SK-N-SH treated with all-trans-retinoic acid at 6 μM for 48 hours (cell line): ENCODE measurements around the gene RPL36A.

Source experiments
- ARNTL ChIP-seq: fragments of 450-650 bp; formaldehyde crosslinking; IDR thresholded peaks from 2 replicates; pipeline ENCODE4 v1.5.0; 2020; ENCODE audit warnings: low read depth, mild to moderate bottlenecking, moderate library complexity, borderline replicate concordance
- GLIS3 ChIP-seq: fragments of 250-450 bp; sonication (Bioruptor Pico); IDR thresholded peaks from 2 replicates; pipeline ENCODE4 v1.5.0; 2020; ENCODE audit warnings: mild to moderate bottlenecking, moderate library complexity
- PATZ1 ChIP-seq: fragments of 250-450 bp; sonication (Bioruptor Pico); IDR thresholded peaks from 2 replicates; pipeline ENCODE4 v1.8.0; 2020; ENCODE audit warnings: mild to moderate bottlenecking, moderate library complexity, borderline replicate concordance
- RARB ChIP-seq: fragments of 250-450 bp; sonication (Bioruptor Pico); IDR thresholded peaks from 2 replicates; pipeline ENCODE4 v1.8.0; 2021; ENCODE audit warnings: mild to moderate bottlenecking, moderate library complexity
- TCF4 ChIP-seq: fragments of 250-450 bp; sonication (Bioruptor Pico); IDR thresholded peaks from 2 replicates; pipeline ENCODE4 v1.8.0; 2021; ENCODE audit warnings: mild to moderate bottlenecking, moderate library complexity, borderline replicate concordance
- ZC3H10 ChIP-seq: fragments of 250-450 bp; sonication (Bioruptor Pico); IDR thresholded peaks from 2 replicates; pipeline ENCODE4 v1.5.1; 2021; ENCODE audit warnings: mild to moderate bottlenecking, moderate library complexity
- ZFP3 ChIP-seq: fragments of 250-450 bp; sonication (Bioruptor Pico); IDR thresholded peaks from 2 replicates; pipeline ENCODE4 v1.5.0; 2020; ENCODE audit warnings: mild to moderate bottlenecking, moderate library complexity
- ZFP30 ChIP-seq: fragments of 450-650 bp; formaldehyde crosslinking; IDR thresholded peaks from 2 replicates; pipeline ENCODE4 v1.5.0; 2022; ENCODE audit warnings: mild to moderate bottlenecking, moderate library complexity
- ZNF565 ChIP-seq: fragments of 450-650 bp; formaldehyde crosslinking; conservative IDR thresholded peaks from 2 replicates; pipeline ENCODE4 v1.5.0; 2020; ENCODE audit warnings: low read depth, mild to moderate bottlenecking, moderate library complexity
- ZNF70 ChIP-seq: fragments of 450-650 bp; formaldehyde crosslinking; IDR thresholded peaks from 2 replicates; pipeline ENCODE4 v1.5.0; 2020; ENCODE audit warnings: mild to moderate bottlenecking, moderate library complexity
- TF ChIP-seq, protein P1 (sequence below): fragments of 250-450 bp; sonication (Bioruptor Pico); IDR thresholded peaks from 2 replicates; pipeline ENCODE4 v1.5.1; 2020; ENCODE audit warnings: low read depth, mild to moderate bottlenecking, moderate library complexity
- TF ChIP-seq, protein P2 (sequence below): fragments of 250-450 bp; sonication (Bioruptor Pico); IDR thresholded peaks from 2 replicates; pipeline ENCODE4 v1.5.0; 2020; ENCODE audit warnings: mild to moderate bottlenecking, moderate library complexity
- TF ChIP-seq, protein P3 (sequence below): fragments of 250-450 bp; sonication (Bioruptor Pico); IDR thresholded peaks from 2 replicates; pipeline ENCODE4 v1.8.0; 2021; ENCODE audit warnings: low read depth, mild to moderate bottlenecking, moderate library complexity, borderline replicate concordance
- TF ChIP-seq, protein P4 (sequence below): fragments of 250-450 bp; sonication (Bioruptor Pico); IDR thresholded peaks from 2 replicates; pipeline ENCODE4 v1.5.1; 2021; ENCODE audit warnings: mild to moderate bottlenecking, moderate library complexity

GRCh38 chrX:101408532-101408841, 17.7 kb downstream of the RPL36A start:
- no peak for TF ChIP-seq ZNF565 (CRISPR knock-in tag)
- no peak for TF ChIP-seq ARNTL
- no peak for TF ChIP-seq ZFP3
- no peak for TF ChIP-seq ZNF70 (CRISPR knock-in tag)
- TF ChIP-seq, protein P1, sequence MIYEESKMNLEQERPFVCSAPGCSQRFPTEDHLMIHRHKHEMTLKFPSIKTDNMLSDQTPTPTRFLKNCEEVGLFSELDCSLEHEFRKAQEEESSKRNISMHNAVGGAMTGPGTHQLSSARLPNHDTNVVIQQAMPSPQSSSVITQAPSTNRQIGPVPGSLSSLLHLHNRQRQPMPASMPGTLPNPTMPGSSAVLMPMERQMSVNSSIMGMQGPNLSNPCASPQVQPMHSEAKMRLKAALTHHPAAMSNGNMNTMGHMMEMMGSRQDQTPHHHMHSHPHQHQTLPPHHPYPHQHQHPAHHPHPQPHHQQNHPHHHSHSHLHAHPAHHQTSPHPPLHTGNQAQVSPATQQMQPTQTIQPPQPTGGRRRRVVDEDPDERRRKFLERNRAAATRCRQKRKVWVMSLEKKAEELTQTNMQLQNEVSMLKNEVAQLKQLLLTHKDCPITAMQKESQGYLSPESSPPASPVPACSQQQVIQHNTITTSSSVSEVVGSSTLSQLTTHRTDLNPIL (CRISPR knock-in tag): no peak
- TF ChIP-seq PATZ1 (CRISPR knock-in tag): no peak
- TF ChIP-seq TCF4 (CRISPR knock-in tag): no peak
- TF ChIP-seq ZC3H10 (CRISPR knock-in tag): no peak
- no peak; the same call in 1 of the 2 replicates for TF ChIP-seq GLIS3
- TF ChIP-seq, protein P2, sequence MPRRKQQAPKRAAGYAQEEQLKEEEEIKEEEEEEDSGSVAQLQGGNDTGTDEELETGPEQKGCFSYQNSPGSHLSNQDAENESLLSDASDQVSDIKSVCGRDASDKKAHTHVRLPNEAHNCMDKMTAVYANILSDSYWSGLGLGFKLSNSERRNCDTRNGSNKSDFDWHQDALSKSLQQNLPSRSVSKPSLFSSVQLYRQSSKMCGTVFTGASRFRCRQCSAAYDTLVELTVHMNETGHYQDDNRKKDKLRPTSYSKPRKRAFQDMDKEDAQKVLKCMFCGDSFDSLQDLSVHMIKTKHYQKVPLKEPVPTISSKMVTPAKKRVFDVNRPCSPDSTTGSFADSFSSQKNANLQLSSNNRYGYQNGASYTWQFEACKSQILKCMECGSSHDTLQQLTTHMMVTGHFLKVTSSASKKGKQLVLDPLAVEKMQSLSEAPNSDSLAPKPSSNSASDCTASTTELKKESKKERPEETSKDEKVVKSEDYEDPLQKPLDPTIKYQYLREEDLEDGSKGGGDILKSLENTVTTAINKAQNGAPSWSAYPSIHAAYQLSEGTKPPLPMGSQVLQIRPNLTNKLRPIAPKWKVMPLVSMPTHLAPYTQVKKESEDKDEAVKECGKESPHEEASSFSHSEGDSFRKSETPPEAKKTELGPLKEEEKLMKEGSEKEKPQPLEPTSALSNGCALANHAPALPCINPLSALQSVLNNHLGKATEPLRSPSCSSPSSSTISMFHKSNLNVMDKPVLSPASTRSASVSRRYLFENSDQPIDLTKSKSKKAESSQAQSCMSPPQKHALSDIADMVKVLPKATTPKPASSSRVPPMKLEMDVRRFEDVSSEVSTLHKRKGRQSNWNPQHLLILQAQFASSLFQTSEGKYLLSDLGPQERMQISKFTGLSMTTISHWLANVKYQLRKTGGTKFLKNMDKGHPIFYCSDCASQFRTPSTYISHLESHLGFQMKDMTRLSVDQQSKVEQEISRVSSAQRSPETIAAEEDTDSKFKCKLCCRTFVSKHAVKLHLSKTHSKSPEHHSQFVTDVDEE (CRISPR knock-in tag): no peak
- TF ChIP-seq ZFP30: no peak
- TF ChIP-seq, protein P3, sequence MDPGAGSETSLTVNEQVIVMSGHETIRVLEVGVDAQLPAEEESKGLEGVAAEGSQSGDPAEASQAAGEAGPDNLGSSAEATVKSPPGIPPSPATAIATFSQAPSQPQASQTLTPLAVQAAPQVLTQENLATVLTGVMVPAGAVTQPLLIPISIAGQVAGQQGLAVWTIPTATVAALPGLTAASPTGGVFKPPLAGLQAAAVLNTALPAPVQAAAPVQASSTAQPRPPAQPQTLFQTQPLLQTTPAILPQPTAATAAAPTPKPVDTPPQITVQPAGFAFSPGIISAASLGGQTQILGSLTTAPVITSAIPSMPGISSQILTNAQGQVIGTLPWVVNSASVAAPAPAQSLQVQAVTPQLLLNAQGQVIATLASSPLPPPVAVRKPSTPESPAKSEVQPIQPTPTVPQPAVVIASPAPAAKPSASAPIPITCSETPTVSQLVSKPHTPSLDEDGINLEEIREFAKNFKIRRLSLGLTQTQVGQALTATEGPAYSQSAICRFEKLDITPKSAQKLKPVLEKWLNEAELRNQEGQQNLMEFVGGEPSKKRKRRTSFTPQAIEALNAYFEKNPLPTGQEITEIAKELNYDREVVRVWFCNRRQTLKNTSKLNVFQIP (CRISPR knock-in tag): no peak
- no peak for TF ChIP-seq RARB (CRISPR knock-in tag)
- TF ChIP-seq, protein P4, sequence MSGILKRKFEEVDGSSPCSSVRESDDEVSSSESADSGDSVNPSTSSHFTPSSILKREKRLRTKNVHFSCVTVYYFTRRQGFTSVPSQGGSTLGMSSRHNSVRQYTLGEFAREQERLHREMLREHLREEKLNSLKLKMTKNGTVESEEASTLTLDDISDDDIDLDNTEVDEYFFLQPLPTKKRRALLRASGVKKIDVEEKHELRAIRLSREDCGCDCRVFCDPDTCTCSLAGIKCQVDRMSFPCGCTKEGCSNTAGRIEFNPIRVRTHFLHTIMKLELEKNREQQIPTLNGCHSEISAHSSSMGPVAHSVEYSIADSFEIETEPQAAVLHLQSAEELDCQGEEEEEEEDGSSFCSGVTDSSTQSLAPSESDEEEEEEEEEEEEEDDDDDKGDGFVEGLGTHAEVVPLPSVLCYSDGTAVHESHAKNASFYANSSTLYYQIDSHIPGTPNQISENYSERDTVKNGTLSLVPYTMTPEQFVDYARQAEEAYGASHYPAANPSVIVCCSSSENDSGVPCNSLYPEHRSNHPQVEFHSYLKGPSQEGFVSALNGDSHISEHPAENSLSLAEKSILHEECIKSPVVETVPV (CRISPR knock-in tag): no peak
